ENCODE data around the gene RPS19. TPM values are rescaled to one million over a fixed set of nuclear protein-coding genes. Genes with fewer than 3 reads are reported as not detected.

RPS19 gene
- total RNA-seq, 1 donor from 2014 or later: 956 TPM

DNA sequence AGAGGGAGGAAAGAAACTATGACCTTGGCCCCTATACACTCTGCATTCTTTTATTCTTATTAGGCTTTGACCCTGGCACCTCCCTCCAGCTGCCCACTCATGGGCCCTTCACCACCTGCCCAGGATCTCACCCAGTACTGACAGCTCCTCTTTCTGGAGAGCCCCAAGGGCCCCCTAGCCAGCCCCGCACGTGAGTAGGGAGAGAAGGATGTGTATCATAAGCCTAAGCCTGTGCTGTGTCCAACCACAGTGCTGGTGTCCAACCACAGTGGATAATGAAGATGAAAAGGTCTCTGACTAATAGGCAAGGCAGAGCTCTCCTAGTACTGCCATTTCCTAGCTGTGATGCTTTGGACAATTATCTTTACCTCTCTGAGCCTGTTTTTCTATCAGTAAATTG is 11.0 kb upstream of the RPS19 start:
- TF ChIP-seq, protein P1, sequence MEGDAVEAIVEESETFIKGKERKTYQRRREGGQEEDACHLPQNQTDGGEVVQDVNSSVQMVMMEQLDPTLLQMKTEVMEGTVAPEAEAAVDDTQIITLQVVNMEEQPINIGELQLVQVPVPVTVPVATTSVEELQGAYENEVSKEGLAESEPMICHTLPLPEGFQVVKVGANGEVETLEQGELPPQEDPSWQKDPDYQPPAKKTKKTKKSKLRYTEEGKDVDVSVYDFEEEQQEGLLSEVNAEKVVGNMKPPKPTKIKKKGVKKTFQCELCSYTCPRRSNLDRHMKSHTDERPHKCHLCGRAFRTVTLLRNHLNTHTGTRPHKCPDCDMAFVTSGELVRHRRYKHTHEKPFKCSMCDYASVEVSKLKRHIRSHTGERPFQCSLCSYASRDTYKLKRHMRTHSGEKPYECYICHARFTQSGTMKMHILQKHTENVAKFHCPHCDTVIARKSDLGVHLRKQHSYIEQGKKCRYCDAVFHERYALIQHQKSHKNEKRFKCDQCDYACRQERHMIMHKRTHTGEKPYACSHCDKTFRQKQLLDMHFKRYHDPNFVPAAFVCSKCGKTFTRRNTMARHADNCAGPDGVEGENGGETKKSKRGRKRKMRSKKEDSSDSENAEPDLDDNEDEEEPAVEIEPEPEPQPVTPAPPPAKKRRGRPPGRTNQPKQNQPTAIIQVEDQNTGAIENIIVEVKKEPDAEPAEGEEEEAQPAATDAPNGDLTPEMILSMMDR (IDR thresholded peaks at IDR 0.05): no peak
- Histone ChIP-seq H3K27ac (no peak overlapping the region), H3K27me3 (no peaks in the 10 kb centered on the region), H3K4me3 (no peak overlapping the region), H3K9me3 (no peaks in the 10 kb centered on the region), H3K36me3 (no peaks in the 10 kb centered on the region), H3K4me1 (no peaks in the 10 kb centered on the region)
- no peak for DNase-seq (ENCODE audit: low spot score in 2 of 2)
- intact Hi-C loops (cut with DNase I): no loop called here

GRCh38 chr19:41850381-41850780 is 9.7 kb upstream of the RPS19 start:
- TF ChIP-seq, protein P1 (IDR thresholded peaks at IDR 0.05): no peak
- intact Hi-C loops (cut with DNase I): loop anchor here (10.0 kb wide), 1 partner anchor 554 kb away; no protein-coding TSS in a partner anchor
- no peaks in the 10 kb centered on the region for H3K36me3 ChIP-seq
- no peaks in the 10 kb centered on the region for H3K4me1 ChIP-seq
- DNase-seq (ENCODE audit: low spot score in 2 of 2): no peak
- no peaks in the 10 kb centered on the region for H3K27me3 ChIP-seq
- H3K27ac ChIP-seq: no peak overlapping the region
- H3K4me3 ChIP-seq: no peak overlapping the region
- no peaks in the 10 kb centered on the region for H3K9me3 ChIP-seq

DNA sequence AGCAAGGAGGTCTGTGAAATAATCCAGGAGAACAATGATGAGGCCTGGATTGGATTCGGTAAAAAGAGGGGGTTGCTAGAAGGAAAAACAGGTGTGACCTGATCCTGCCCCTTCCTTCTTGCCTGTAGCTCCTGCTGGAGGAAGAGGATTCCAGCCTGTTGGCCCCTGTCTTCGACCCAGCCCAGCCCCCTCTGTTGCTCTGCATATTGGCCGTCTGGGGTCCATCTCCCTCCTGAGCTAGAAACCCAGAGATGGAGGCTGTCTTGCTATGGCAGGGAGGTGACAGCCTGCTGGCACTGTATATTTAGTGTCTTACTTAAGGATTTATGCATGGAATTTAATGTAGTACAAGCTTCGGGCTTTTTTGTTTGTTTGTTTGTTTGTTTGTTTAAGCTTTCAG is 8.6 kb upstream of the RPS19 start:
- Histone ChIP-seq H3K27ac (no peak overlapping the region), H3K4me3 (no peak overlapping the region), H3K27me3 (no peaks in the 10 kb centered on the region), H3K9me3 (no peaks in the 10 kb centered on the region), H3K36me3 (no peaks in the 10 kb centered on the region), H3K4me1 (no peaks in the 10 kb centered on the region)
- intact Hi-C loops (cut with DNase I): loop anchor here (10.0 kb wide), 1 partner anchor 553 kb away; no protein-coding TSS in a partner anchor
- TF ChIP-seq, protein P1 (IDR thresholded peaks at IDR 0.05): no peak
- DNase-seq (ENCODE audit: low spot score in 2 of 2): no peak

GRCh38 chr19:41853344-41853743 is 6.7 kb upstream of the RPS19 start:
- Histone ChIP-seq H3K27ac (no peak overlapping the region), H3K9me3 (no peaks in the 10 kb centered on the region), H3K4me3 (no peak overlapping the region), H3K4me1 (no peaks in the 10 kb centered on the region), H3K27me3 (no peaks in the 10 kb centered on the region), H3K36me3 (no peaks in the 10 kb centered on the region)
- intact Hi-C loops (cut with DNase I): loop anchor here (10.0 kb wide), 1 partner anchor 551 kb away; no protein-coding TSS in a partner anchor
- no peak for DNase-seq (ENCODE audit: low spot score in 2 of 2)
- TF ChIP-seq, protein P1 (IDR thresholded peaks at IDR 0.05): no peak

GRCh38 chr19:41853768-41854167 is 6.3 kb upstream of the RPS19 start:
- intact Hi-C loops (cut with DNase I): loop anchor here (10.0 kb wide), 1 partner anchor 551 kb away; no protein-coding TSS in a partner anchor
- Histone ChIP-seq H3K9me3 (no peaks in the 10 kb centered on the region), H3K27me3 (no peaks in the 10 kb centered on the region), H3K36me3 (no peaks in the 10 kb centered on the region), H3K4me1 (no peaks in the 10 kb centered on the region), H3K27ac (no peak overlapping the region), H3K4me3 (no peak overlapping the region)
- TF ChIP-seq, protein P1 (IDR thresholded peaks at IDR 0.05): no peak
- DNase-seq (ENCODE audit: low spot score in 2 of 2): no peak

- intact Hi-C loops (cut with DNase I): loop anchor here (1.0 to 10.0 kb wide), 2 partner anchors 99 to 546 kb away; no protein-coding TSS in a partner anchor
- TF ChIP-seq, protein P1 (IDR thresholded peaks at IDR 0.05): no peak
- Histone ChIP-seq H3K27me3 (no peaks in the 10 kb centered on the region), H3K9me3 (no peaks in the 10 kb centered on the region), H3K4me3 (peak overlapping the region; percentile 44 to 99), H3K4me1 (peaks cover 23 to 27% of the 10 kb centered on the region in 2 donors), H3K27ac (peak overlapping the region; percentile 14 to 92), H3K36me3 (peaks cover 29 to 32% of the 10 kb centered on the region in 2 donors)
- no peak for DNase-seq (ENCODE audit: low spot score in 2 of 2)
Observed at GRCh38 chr19:41859213-41859617, 840 bp upstream of the RPS19 start.

All from ascending aorta (tissue), 2 donors.